ENCODE measurements around the gene BABAM2. TPM values are rescaled to one million over a fixed set of nuclear protein-coding genes. Genes with fewer than 3 reads are reported as not detected.
"Not testable (repeated sequence)": the region's sequence is repeated elsewhere in the genome, so short reads cannot be mapped to it uniquely, and the experiment has no call there.

The BABAM2 gene
- total and polyA plus RNA-seq, 4 donors = 9.9 to 17.0 (median 13.9) TPM

DNA sequence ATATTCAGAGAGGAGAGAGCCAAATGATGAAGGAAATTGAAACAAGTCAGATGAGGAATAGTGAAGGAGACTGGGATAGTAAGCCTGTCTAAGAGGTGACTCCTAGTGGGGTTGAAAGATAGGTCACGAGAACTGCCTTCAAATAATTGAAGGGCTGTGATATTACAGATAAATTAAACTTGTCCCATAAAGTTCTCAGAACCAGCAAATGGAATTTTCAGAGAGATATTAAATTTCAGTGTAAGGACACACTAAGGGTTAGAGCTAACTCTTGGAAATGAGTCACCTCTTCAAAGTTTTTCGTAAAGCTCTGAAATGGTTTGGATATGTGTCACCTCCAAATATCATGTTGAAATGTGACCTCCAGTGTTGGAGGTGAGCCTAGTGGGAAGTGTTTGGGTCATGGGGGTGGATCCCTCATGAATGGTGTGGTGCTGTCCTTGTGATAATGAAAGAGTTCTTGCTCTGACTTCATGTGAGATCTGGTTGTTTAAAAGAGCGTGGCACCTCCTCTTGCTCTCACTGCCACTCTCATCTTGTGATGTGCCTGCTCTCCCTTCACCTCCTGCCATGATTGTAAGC, 87.3 kb downstream of the BABAM2 start (continued):
- TF ChIP-seq, protein P1, sequence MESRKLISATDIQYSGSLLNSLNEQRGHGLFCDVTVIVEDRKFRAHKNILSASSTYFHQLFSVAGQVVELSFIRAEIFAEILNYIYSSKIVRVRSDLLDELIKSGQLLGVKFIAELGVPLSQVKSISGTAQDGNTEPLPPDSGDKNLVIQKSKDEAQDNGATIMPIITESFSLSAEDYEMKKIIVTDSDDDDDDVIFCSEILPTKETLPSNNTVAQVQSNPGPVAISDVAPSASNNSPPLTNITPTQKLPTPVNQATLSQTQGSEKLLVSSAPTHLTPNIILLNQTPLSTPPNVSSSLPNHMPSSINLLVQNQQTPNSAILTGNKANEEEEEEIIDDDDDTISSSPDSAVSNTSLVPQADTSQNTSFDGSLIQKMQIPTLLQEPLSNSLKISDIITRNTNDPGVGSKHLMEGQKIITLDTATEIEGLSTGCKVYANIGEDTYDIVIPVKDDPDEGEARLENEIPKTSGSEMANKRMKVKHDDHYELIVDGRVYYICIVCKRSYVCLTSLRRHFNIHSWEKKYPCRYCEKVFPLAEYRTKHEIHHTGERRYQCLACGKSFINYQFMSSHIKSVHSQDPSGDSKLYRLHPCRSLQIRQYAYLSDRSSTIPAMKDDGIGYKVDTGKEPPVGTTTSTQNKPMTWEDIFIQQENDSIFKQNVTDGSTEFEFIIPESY (IDR thresholded peaks at IDR 0.05) = no peak

- WGBS = 97% methylated on average over 2 of the region's 2 CpGs
- not testable (repeated sequence) for H3K4me3 ChIP-seq (ENCODE audit: low read depth in 1 of 3, low read length in 3 of 3)
These were observed 88.2 kb downstream of the BABAM2 start for GRCh38 chr2:27978761-27979160.

DNA sequence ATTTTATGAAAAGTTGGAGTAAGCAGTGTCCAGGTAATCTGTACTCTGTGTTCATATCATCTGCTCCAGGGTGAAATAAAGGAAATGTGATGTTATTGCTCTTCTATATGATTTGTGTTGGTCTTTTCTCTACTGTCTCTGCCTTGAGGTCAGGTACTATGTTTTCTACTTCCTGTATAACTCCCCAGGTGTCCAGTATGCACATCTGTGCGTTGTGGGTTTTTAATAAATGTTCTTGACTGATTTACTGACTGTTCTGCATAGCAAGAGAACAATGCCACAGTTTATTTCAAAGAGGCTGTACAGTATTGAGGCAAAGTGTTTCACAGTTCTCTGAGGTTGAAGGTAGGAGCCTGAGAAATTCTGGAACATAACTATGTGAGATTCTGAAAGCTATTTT, 89.7 kb downstream of the BABAM2 start:
- 81% methylated on average over 1 of the region's 1 CpG for WGBS
- TF ChIP-seq RXRA (IDR thresholded peaks at IDR 0.05) = no peak
- TF ChIP-seq, protein P1 (IDR thresholded peaks at IDR 0.05) = no peak
- no peak for TF ChIP-seq RAD21 (IDR thresholded peaks at IDR 0.05)
- TF ChIP-seq TAF1 (conservative IDR thresholded peaks at IDR 0.05) = no peak
- TF ChIP-seq YY1 (IDR thresholded peaks at IDR 0.05) = no peak
- no peak for TF ChIP-seq NR2F2 (IDR thresholded peaks at IDR 0.05)
- no peak for TF ChIP-seq REST (IDR thresholded peaks at IDR 0.05)
- TF ChIP-seq, protein P2, sequence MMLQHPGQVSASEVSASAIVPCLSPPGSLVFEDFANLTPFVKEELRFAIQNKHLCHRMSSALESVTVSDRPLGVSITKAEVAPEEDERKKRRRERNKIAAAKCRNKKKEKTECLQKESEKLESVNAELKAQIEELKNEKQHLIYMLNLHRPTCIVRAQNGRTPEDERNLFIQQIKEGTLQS (IDR thresholded peaks at IDR 0.05) = no peak
- TF ChIP-seq EGR1 (IDR thresholded peaks at IDR 0.05; ENCODE audit: low read depth in 2 of 2) = no peak
- TF ChIP-seq CTCF (IDR thresholded peaks at IDR 0.05; ENCODE audit: low read depth, low read length, missing input control) = no peak
- TF ChIP-seq JUND (IDR thresholded peaks at IDR 0.05) = no peak
- no peak for TF ChIP-seq SP1 (IDR thresholded peaks at IDR 0.05)
- TF ChIP-seq HNF4G (IDR thresholded peaks at IDR 0.05) = no peak
- no peak overlapping the region for H3K4me3 ChIP-seq (ENCODE audit: low read depth in 1 of 3, low read length in 3 of 3)

More at GRCh38 chr2:27978761-27979160, 88.2 kb downstream of the BABAM2 start:
- DNase-seq (ENCODE audit: low spot score); H3K36me3 ChIP-seq (ENCODE audit: control insufficient read depth in 4 of 4, insufficient read depth in 3 of 4, low read depth in 1 of 4, low read length in 3 of 4); H3K27ac ChIP-seq (ENCODE audit: low read depth in 1 of 2, low read length in 2 of 2); H3K9ac ChIP-seq (ENCODE audit: low read depth in 1 of 2, low read length in 2 of 2); H3K27me3 ChIP-seq (ENCODE audit: control insufficient read depth in 4 of 4, insufficient read depth in 4 of 4, low read length in 3 of 4); H3K4me1 ChIP-seq (ENCODE audit: control insufficient read depth in 4 of 4, insufficient read depth in 4 of 4, low read length in 3 of 4); H3K9me3 ChIP-seq (ENCODE audit: control insufficient read depth in 4 of 4, low read length in 3 of 4): not testable (repeated sequence)

More for the DNA sequence above, 89.7 kb downstream of the BABAM2 start:
- Histone ChIP-seq H3K4me1 (ENCODE audit: control insufficient read depth in 4 of 4, insufficient read depth in 4 of 4, low read length in 3 of 4) (no peaks in the 10 kb centered on the region), H3K27me3 (ENCODE audit: control insufficient read depth in 4 of 4, insufficient read depth in 4 of 4, low read length in 3 of 4) (no peaks in the 10 kb centered on the region), H3K9ac (ENCODE audit: low read depth in 1 of 2, low read length in 2 of 2) (no peak overlapping the region), H3K27ac (ENCODE audit: low read depth in 1 of 2, low read length in 2 of 2) (no peak overlapping the region), H3K9me3 (ENCODE audit: control insufficient read depth in 4 of 4, low read length in 3 of 4) (peaks cover 0 to 3% (median 0%) of the 10 kb centered on the region in 4 donors), H3K36me3 (ENCODE audit: control insufficient read depth in 4 of 4, insufficient read depth in 3 of 4, low read depth in 1 of 4, low read length in 3 of 4) (no peaks in the 10 kb centered on the region)
- DNase-seq (ENCODE audit: low spot score) = no peak

Measured in liver (tissue), 9 donors.